ENCODE data around the gene SULT2B1. TPM values are rescaled to one million over a fixed set of nuclear protein-coding genes. Genes with fewer than 3 reads are reported as not detected.

Gene SULT2B1
- total RNA-seq, 2 donors from 2014 or later, result 14.6 to 43.0 TPM

DNA sequence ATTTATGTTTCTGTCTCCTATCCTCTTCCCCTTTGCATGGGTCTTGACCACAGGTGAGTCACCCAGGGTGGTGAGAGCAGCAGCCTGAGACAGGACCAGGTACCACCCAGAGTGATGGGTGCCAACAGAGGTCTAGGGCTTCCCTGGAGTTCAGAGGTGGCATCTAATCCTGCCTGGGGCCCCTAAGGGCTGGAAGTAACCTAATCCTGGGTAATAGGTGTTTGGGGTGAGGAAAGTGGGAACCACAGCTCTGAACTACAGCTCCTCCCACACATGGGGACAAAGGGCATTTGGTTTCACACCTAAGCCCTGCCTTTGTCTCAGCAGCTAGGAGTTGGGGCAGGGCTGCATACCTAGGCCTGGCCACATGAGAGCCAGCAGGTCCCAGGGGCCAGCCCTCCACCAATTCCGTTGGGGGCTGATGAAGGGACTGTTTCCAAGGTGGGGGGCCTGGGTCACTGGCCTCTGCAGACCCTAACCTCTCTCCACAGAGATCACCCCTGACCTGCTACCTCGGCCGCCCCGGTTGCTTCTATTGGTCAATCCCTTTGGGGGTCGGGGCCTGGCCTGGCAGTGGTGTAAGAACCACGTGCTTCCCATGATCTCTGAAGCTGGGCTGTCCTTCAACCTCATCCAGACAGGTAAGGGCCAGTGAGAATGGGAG, 75.4 kb downstream of the SULT2B1 start:
- Histone ChIP-seq H3K4me1 (replicated peaks) (peaks cover 2% of the 10 kb centered on the region), H3K9me3 (no peaks in the 10 kb centered on the region), H3K27ac (no peak overlapping the region), H3K36me3 (no peaks in the 10 kb centered on the region), H3K27me3 (replicated peaks; ENCODE audit: insufficient read depth) (no peaks in the 10 kb centered on the region), H3K4me3 (no peak overlapping the region)
- DNase-seq (ENCODE audit: low spot score), result no peak
- 78% methylated on average over 6 of the region's 6 CpGs for WGBS
- TF ChIP-seq, protein P1, sequence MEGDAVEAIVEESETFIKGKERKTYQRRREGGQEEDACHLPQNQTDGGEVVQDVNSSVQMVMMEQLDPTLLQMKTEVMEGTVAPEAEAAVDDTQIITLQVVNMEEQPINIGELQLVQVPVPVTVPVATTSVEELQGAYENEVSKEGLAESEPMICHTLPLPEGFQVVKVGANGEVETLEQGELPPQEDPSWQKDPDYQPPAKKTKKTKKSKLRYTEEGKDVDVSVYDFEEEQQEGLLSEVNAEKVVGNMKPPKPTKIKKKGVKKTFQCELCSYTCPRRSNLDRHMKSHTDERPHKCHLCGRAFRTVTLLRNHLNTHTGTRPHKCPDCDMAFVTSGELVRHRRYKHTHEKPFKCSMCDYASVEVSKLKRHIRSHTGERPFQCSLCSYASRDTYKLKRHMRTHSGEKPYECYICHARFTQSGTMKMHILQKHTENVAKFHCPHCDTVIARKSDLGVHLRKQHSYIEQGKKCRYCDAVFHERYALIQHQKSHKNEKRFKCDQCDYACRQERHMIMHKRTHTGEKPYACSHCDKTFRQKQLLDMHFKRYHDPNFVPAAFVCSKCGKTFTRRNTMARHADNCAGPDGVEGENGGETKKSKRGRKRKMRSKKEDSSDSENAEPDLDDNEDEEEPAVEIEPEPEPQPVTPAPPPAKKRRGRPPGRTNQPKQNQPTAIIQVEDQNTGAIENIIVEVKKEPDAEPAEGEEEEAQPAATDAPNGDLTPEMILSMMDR (IDR thresholded peaks at IDR 0.05), result no peak
- TF ChIP-seq POLR2AphosphoS5 (IDR thresholded peaks at IDR 0.05) (no peak), POLR2A (IDR thresholded peaks at IDR 0.05) (no peak)
- intact Hi-C loops (cut with DNase I), result no loop called here

DNA sequence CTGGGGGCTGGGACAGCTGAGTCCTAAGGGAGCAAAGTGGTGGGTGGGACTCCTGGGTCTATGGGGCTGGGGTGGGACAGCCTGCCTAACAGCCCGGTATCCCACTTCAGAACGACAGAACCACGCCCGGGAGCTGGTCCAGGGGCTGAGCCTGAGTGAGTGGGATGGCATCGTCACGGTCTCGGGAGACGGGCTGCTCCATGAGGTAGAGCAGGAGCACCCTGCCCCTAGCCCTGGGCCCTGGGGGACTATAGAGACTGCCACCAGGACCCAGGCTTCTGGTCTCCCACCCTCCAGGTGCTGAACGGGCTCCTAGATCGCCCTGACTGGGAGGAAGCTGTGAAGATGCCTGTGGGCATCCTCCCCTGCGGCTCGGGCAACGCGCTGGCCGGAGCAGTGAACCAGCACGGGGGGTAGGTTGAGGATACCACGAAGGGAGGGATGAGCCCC, 75.9 kb downstream of the SULT2B1 start:
- no peaks in the 10 kb centered on the region for H3K36me3 ChIP-seq
- no peaks in the 10 kb centered on the region for H3K27me3 ChIP-seq (replicated peaks; ENCODE audit: insufficient read depth)
- WGBS, result 82% methylated on average over 17 of the region's 17 CpGs
- no peak overlapping the region for H3K27ac ChIP-seq
- TF ChIP-seq POLR2A (IDR thresholded peaks at IDR 0.05) (no peak), POLR2AphosphoS5 (IDR thresholded peaks at IDR 0.05) (no peak)
- TF ChIP-seq, protein P1 (IDR thresholded peaks at IDR 0.05), result no peak
- no peak overlapping the region for H3K4me3 ChIP-seq
- H3K4me1 ChIP-seq (replicated peaks), result peaks cover 2% of the 10 kb centered on the region
- intact Hi-C loops (cut with DNase I), result no loop called here
- DNase-seq (ENCODE audit: low spot score), result no peak
- H3K9me3 ChIP-seq, result no peaks in the 10 kb centered on the region

DNA sequence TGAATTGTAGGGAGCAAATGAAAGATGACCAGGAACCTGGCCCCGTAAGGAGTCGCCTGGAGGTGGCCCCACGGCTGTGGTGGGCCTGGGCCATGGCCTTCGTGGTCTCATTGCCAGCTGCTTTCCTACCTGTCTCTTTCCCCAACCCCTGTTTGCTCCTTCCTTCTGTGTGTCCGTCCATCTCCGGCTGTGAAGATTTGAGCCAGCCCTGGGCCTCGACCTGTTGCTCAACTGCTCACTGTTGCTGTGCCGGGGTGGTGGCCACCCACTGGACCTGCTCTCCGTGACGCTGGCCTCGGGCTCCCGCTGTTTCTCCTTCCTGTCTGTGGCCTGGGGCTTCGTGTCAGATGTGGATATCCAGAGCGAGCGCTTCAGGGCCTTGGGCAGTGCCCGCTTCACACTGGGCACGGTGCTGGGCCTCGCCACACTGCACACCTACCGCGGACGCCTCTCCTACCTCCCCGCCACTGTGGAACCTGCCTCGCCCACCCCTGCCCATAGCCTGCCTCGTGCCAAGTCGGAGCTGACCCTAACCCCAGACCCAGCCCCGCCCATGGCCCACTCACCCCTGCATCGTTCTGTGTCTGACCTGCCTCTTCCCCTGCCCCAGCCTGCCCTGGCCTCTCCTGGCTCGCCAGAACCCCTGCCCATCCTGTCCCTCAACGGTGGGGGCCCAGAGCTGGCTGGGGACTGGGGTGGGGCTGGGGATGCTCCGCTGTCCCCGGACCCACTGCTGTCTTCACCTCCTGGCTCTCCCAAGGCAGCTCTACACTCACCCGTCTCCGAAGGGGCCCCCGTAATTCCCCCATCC, 76.7 kb downstream of the SULT2B1 start:
- TF ChIP-seq POLR2A (IDR thresholded peaks at IDR 0.05) (no peak), POLR2AphosphoS5 (IDR thresholded peaks at IDR 0.05) (no peak)
- TF ChIP-seq, protein P1 (IDR thresholded peaks at IDR 0.05), result no peak
- Histone ChIP-seq H3K4me3 (no peak overlapping the region), H3K36me3 (no peaks in the 10 kb centered on the region), H3K27ac (no peak overlapping the region), H3K4me1 (replicated peaks) (peaks cover 4% of the 10 kb centered on the region), H3K9me3 (no peaks in the 10 kb centered on the region), H3K27me3 (replicated peaks; ENCODE audit: insufficient read depth) (no peaks in the 10 kb centered on the region)
- intact Hi-C loops (cut with DNase I), result no loop called here
- no peak for DNase-seq (ENCODE audit: low spot score)
- 80% methylated on average over 34 of the region's 34 CpGs for WGBS

DNA sequence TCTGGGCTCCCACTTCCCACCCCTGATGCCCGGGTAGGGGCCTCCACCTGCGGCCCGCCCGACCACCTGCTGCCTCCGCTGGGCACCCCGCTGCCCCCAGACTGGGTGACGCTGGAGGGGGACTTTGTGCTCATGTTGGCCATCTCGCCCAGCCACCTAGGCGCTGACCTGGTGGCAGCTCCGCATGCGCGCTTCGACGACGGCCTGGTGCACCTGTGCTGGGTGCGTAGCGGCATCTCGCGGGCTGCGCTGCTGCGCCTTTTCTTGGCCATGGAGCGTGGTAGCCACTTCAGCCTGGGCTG, 77.3 kb downstream of the SULT2B1 start:
- no peak for DNase-seq (ENCODE audit: low spot score)
- H3K27ac ChIP-seq, result peak overlapping the region in 1 of 2 donors; percentile 58
- H3K27me3 ChIP-seq (replicated peaks; ENCODE audit: insufficient read depth), result no peaks in the 10 kb centered on the region
- TF ChIP-seq POLR2A (IDR thresholded peaks at IDR 0.05) (no peak), POLR2AphosphoS5 (IDR thresholded peaks at IDR 0.05) (no peak)
- TF ChIP-seq, protein P1 (IDR thresholded peaks at IDR 0.05), result no peak
- intact Hi-C loops (cut with DNase I), result no loop called here
- peaks cover 10% of the 10 kb centered on the region for H3K4me1 ChIP-seq (replicated peaks)
- no peaks in the 10 kb centered on the region for H3K36me3 ChIP-seq
- no peaks in the 10 kb centered on the region for H3K9me3 ChIP-seq
- 86% methylated on average over 16 of the region's 22 CpGs for WGBS
- no peak overlapping the region for H3K4me3 ChIP-seq

All from prostate gland (tissue), 2 donors.